ENCODE results near the gene GALT.

GRCh38 chr9:34686732-34687131 lies 40.3 kb downstream of the GALT start:
- no peak for TF ChIP-seq CTCF (IDR thresholded peaks at IDR 0.05; ENCODE audit: borderline replicate concordance, extremely low read depth, low read length, poor library complexity, severe bottlenecking)
- no peak for TF ChIP-seq EZH2 (IDR thresholded peaks at IDR 0.05; ENCODE audit: borderline replicate concordance, low read depth, low read length, severe bottlenecking)

Data from DND-41 (cell line).